ENCODE measurements around the gene CCDC178.

The CCDC178 gene

GRCh38 chr18:33440060-33441043 is at the start of gene CCDC178:
Gene CCDC178, minus strand, starts transcription at chr18:33440721. Its CDS starts 28,633 bp downstream, at chr18:33412088.
- H3K27me3 Mint-ChIP-seq (ENCODE audit: low read depth): peaks cover 34% of the 10 kb centered on the region
- no peaks in the 10 kb centered on the region for H3K9me3 Mint-ChIP-seq
- H3K36me3 Mint-ChIP-seq (ENCODE audit: low read depth): no peaks in the 10 kb centered on the region
- no peak within 1 kb of the TSS for H3K27ac Mint-ChIP-seq
- no peak within 1 kb of the TSS for H3K4me3 Mint-ChIP-seq
- H3K4me1 Mint-ChIP-seq (ENCODE audit: low read depth): peaks cover 2% of the 10 kb centered on the region

GRCh38 chr18:33483908-33484307 is 43.4 kb upstream of the CCDC178 start:
- Mint-ChIP-seq H3K4me1 (ENCODE audit: low read depth) (no peaks in the 10 kb centered on the region), H3K27ac (no peak overlapping the region)

GRCh38 chr18:33472509-33472908 is 32.0 kb upstream of the CCDC178 start:
- H3K9me3 Mint-ChIP-seq: no peaks in the 10 kb centered on the region
- no peak overlapping the region for H3K4me3 Mint-ChIP-seq
- no peaks in the 10 kb centered on the region for H3K27me3 Mint-ChIP-seq (ENCODE audit: low read depth)
- no peaks in the 10 kb centered on the region for H3K4me1 Mint-ChIP-seq (ENCODE audit: low read depth)
- no peak overlapping the region for H3K27ac Mint-ChIP-seq
- no peaks in the 10 kb centered on the region for H3K36me3 Mint-ChIP-seq (ENCODE audit: low read depth)

More at GRCh38 chr18:33483908-33484307, 43.4 kb upstream of the CCDC178 start:
- no peaks in the 10 kb centered on the region for H3K9me3 Mint-ChIP-seq
- H3K36me3 Mint-ChIP-seq (ENCODE audit: low read depth): no peaks in the 10 kb centered on the region
- no peak overlapping the region for H3K4me3 Mint-ChIP-seq
- H3K27me3 Mint-ChIP-seq (ENCODE audit: low read depth): no peaks in the 10 kb centered on the region

GRCh38 chr18:33470216-33470615 is 29.7 kb upstream of the CCDC178 start:
- Mint-ChIP-seq H3K27ac (no peak overlapping the region), H3K9me3 (no peaks in the 10 kb centered on the region), H3K4me3 (no peak overlapping the region), H3K4me1 (ENCODE audit: low read depth) (no peaks in the 10 kb centered on the region), H3K27me3 (ENCODE audit: low read depth) (no peaks in the 10 kb centered on the region), H3K36me3 (ENCODE audit: low read depth) (no peaks in the 10 kb centered on the region)

- H3K27me3 Mint-ChIP-seq (ENCODE audit: low read depth): no peaks in the 10 kb centered on the region
- no peaks in the 10 kb centered on the region for H3K9me3 Mint-ChIP-seq
- H3K4me3 Mint-ChIP-seq: no peak overlapping the region
- H3K36me3 Mint-ChIP-seq (ENCODE audit: low read depth): no peaks in the 10 kb centered on the region
- no peaks in the 10 kb centered on the region for H3K4me1 Mint-ChIP-seq (ENCODE audit: low read depth)
- no peak overlapping the region for H3K27ac Mint-ChIP-seq
Observed at GRCh38 chr18:33469699-33470098, 29.2 kb upstream of the CCDC178 start.

- no peaks in the 10 kb centered on the region for H3K27me3 Mint-ChIP-seq (ENCODE audit: low read depth)
Observed at GRCh38 chr18:33467531-33467930, 27.0 kb upstream of the CCDC178 start.

GRCh38 chr18:33466822-33467221 is 26.3 kb upstream of the CCDC178 start:
- Mint-ChIP-seq H3K4me3 (no peak overlapping the region), H3K9me3 (no peaks in the 10 kb centered on the region), H3K27me3 (ENCODE audit: low read depth) (no peaks in the 10 kb centered on the region), H3K36me3 (ENCODE audit: low read depth) (no peaks in the 10 kb centered on the region), H3K27ac (no peak overlapping the region), H3K4me1 (ENCODE audit: low read depth) (no peaks in the 10 kb centered on the region)

More at GRCh38 chr18:33467531-33467930, 27.0 kb upstream of the CCDC178 start:
- no peaks in the 10 kb centered on the region for H3K4me1 Mint-ChIP-seq (ENCODE audit: low read depth)
- H3K4me3 Mint-ChIP-seq: no peak overlapping the region
- no peak overlapping the region for H3K27ac Mint-ChIP-seq
- H3K9me3 Mint-ChIP-seq: no peaks in the 10 kb centered on the region
- H3K36me3 Mint-ChIP-seq (ENCODE audit: low read depth): no peaks in the 10 kb centered on the region

- no peaks in the 10 kb centered on the region for H3K36me3 Mint-ChIP-seq (ENCODE audit: low read depth)
Observed at GRCh38 chr18:33460681-33461080, 20.2 kb upstream of the CCDC178 start.

GRCh38 chr18:33459612-33460011 is 19.1 kb upstream of the CCDC178 start:
- no peaks in the 10 kb centered on the region for H3K36me3 Mint-ChIP-seq (ENCODE audit: low read depth)
- H3K4me1 Mint-ChIP-seq (ENCODE audit: low read depth): no peaks in the 10 kb centered on the region
- no peaks in the 10 kb centered on the region for H3K27me3 Mint-ChIP-seq (ENCODE audit: low read depth)
- no peaks in the 10 kb centered on the region for H3K9me3 Mint-ChIP-seq
- H3K4me3 Mint-ChIP-seq: no peak overlapping the region
- H3K27ac Mint-ChIP-seq: no peak overlapping the region

More at GRCh38 chr18:33460681-33461080, 20.2 kb upstream of the CCDC178 start:
- Mint-ChIP-seq H3K9me3 (no peaks in the 10 kb centered on the region), H3K4me3 (no peak overlapping the region), H3K27ac (no peak overlapping the region), H3K4me1 (ENCODE audit: low read depth) (no peaks in the 10 kb centered on the region), H3K27me3 (ENCODE audit: low read depth) (no peaks in the 10 kb centered on the region)

GRCh38 chr18:33446604-33447003 is 6.1 kb upstream of the CCDC178 start:
- Mint-ChIP-seq H3K27ac (no peak overlapping the region), H3K4me3 (no peak overlapping the region), H3K27me3 (ENCODE audit: low read depth) (peaks cover 7% of the 10 kb centered on the region), H3K9me3 (no peaks in the 10 kb centered on the region), H3K36me3 (ENCODE audit: low read depth) (no peaks in the 10 kb centered on the region), H3K4me1 (ENCODE audit: low read depth) (no peaks in the 10 kb centered on the region)

- Mint-ChIP-seq H3K36me3 (ENCODE audit: low read depth) (no peaks in the 10 kb centered on the region), H3K27me3 (ENCODE audit: low read depth) (peaks cover 23% of the 10 kb centered on the region), H3K9me3 (no peaks in the 10 kb centered on the region), H3K4me3 (no peak overlapping the region), H3K4me1 (ENCODE audit: low read depth) (peaks cover 2% of the 10 kb centered on the region), H3K27ac (no peak overlapping the region)
Observed at GRCh38 chr18:33444709-33445108, 4.2 kb upstream of the CCDC178 start.

- no peaks in the 10 kb centered on the region for H3K27me3 Mint-ChIP-seq (ENCODE audit: low read depth)
- H3K9me3 Mint-ChIP-seq: no peaks in the 10 kb centered on the region
- no peak overlapping the region for H3K27ac Mint-ChIP-seq
- no peak overlapping the region for H3K4me3 Mint-ChIP-seq
- H3K4me1 Mint-ChIP-seq (ENCODE audit: low read depth): no peaks in the 10 kb centered on the region
- no peaks in the 10 kb centered on the region for H3K36me3 Mint-ChIP-seq (ENCODE audit: low read depth)
Observed at GRCh38 chr18:33432857-33433256, 7.7 kb downstream of the CCDC178 start.

- H3K27me3 Mint-ChIP-seq (ENCODE audit: low read depth): no peaks in the 10 kb centered on the region
- no peaks in the 10 kb centered on the region for H3K4me1 Mint-ChIP-seq (ENCODE audit: low read depth)
- no peaks in the 10 kb centered on the region for H3K9me3 Mint-ChIP-seq
- no peaks in the 10 kb centered on the region for H3K36me3 Mint-ChIP-seq (ENCODE audit: low read depth)
- no peak overlapping the region for H3K4me3 Mint-ChIP-seq
- H3K27ac Mint-ChIP-seq: no peak overlapping the region
Observed at GRCh38 chr18:33427549-33427948, 13.0 kb downstream of the CCDC178 start.

- Mint-ChIP-seq H3K27me3 (ENCODE audit: low read depth) (no peaks in the 10 kb centered on the region), H3K9me3 (no peaks in the 10 kb centered on the region), H3K4me3 (no peak overlapping the region), H3K36me3 (ENCODE audit: low read depth) (no peaks in the 10 kb centered on the region), H3K27ac (no peak overlapping the region), H3K4me1 (ENCODE audit: low read depth) (no peaks in the 10 kb centered on the region)
Observed at GRCh38 chr18:33424266-33424946, 16.1 kb downstream of the CCDC178 start.

GRCh38 chr18:33421225-33421624 is 19.3 kb downstream of the CCDC178 start:
- no peaks in the 10 kb centered on the region for H3K27me3 Mint-ChIP-seq (ENCODE audit: low read depth)
- no peaks in the 10 kb centered on the region for H3K36me3 Mint-ChIP-seq (ENCODE audit: low read depth)
- H3K27ac Mint-ChIP-seq: no peak overlapping the region
- H3K9me3 Mint-ChIP-seq: peaks cover 7% of the 10 kb centered on the region
- no peak overlapping the region for H3K4me3 Mint-ChIP-seq
- H3K4me1 Mint-ChIP-seq (ENCODE audit: low read depth): no peaks in the 10 kb centered on the region

Data from T-helper 1 cell treated with Interleukin-12 subunit alpha and Interleukin-12 subunit beta and Interleukin-4 antibody, amounts not matched to agents 30 μg/mL and 1 μg/mL, for 36 hours (primary cell).